Epithelial cell of esophagus (primary cell): ENCODE results near the gene ZDHHC17.
"Not testable (repeated sequence)": the region's sequence is repeated elsewhere in the genome, so short reads cannot be mapped to it uniquely, and the experiment has no call there.

Source experiments
- DNase-seq: peaks from one replicate; pipeline ENCODE4 v3.0.0; 2010; ENCODE audit warnings: low read depth
- H3K4me3 ChIP-seq: 2 replicates; pipeline ENCODE4 v1.5.1; 2011; ENCODE audit warnings: mild to moderate bottlenecking, low read length, control low read depth
- TF ChIP-seq, protein P1 (sequence below): IDR thresholded peaks from 2 replicates; pipeline ENCODE4 v1.5.1; 2011; ENCODE audit warnings: low read depth, mild to moderate bottlenecking, low read length, control low read depth, inconsistent platforms; ENCODE audit not compliant: insufficient read depth; ENCODE audit errors: missing control alignments

Gene ZDHHC17

DNA sequence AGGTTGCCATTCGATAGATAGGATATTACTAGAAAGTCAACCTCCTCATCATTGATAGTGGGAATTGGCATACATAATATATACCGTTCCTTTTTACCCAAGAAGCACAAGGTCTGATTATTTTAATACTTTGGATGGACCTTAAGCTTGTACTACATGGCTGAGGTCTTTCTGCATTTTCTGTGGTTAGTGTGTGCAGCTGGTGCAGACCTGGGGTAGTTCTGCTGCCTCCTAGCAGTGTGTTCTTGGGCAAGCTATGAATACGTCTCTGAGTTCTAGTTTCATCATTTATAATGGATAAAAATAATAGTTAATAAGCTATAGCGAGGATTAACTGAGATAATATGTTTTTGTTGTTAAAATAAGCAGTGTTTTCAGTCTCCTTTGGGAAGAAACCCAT is 2.2 kb downstream of the ZDHHC17 start:
- H3K4me3 ChIP-seq = no peak overlapping the region
- TF ChIP-seq, protein P1, sequence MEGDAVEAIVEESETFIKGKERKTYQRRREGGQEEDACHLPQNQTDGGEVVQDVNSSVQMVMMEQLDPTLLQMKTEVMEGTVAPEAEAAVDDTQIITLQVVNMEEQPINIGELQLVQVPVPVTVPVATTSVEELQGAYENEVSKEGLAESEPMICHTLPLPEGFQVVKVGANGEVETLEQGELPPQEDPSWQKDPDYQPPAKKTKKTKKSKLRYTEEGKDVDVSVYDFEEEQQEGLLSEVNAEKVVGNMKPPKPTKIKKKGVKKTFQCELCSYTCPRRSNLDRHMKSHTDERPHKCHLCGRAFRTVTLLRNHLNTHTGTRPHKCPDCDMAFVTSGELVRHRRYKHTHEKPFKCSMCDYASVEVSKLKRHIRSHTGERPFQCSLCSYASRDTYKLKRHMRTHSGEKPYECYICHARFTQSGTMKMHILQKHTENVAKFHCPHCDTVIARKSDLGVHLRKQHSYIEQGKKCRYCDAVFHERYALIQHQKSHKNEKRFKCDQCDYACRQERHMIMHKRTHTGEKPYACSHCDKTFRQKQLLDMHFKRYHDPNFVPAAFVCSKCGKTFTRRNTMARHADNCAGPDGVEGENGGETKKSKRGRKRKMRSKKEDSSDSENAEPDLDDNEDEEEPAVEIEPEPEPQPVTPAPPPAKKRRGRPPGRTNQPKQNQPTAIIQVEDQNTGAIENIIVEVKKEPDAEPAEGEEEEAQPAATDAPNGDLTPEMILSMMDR = no peak
- DNase-seq = no peak

DNA sequence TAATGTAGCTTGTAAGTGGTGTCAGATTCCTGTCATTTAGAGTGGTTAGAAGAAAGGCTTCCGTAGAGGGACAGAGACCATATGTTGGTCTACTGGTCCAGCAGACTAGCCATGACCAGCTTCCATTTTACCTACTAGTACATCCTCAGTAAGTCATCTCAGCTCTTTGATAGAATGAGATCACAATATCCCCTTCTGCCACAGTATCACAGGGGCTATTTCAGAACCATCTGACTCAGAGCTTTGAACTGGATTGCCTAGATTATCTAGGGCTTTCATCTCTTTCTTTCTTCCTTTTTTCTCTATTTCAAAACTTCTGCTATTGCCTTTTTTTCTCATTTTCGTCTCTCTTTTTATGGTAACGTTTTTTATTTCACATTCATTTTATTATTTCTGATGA is 4.7 kb downstream of the ZDHHC17 start:
- TF ChIP-seq, protein P1 = no peak
- no peak overlapping the region for H3K4me3 ChIP-seq
- DNase-seq = peak; percentile 8

DNA sequence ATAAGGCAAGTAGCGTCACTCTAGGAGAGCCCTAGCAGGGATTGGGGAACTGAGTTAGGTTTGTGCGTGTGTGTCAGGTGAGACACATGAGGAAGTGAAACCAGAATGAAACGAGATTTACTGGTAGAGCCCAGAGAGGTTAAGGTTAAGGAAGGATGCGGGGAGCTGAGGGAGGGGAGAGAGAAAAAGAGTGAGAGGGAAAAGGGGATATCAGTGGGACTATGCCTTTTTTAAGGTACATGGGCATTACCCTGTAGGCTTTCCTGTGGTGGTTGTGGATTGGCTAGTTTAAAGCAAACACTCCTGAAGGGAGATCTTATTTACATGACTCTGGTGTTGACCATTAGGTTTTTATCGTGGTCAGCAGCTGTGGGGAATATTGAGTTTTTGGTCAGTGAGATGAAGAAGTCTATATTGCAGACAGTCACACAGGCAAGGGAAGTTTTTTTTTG is 13.9 kb downstream of the ZDHHC17 start:
- TF ChIP-seq, protein P1 = no peak
- peak; percentile 10 for DNase-seq
- H3K4me3 ChIP-seq = no peak overlapping the region

DNA sequence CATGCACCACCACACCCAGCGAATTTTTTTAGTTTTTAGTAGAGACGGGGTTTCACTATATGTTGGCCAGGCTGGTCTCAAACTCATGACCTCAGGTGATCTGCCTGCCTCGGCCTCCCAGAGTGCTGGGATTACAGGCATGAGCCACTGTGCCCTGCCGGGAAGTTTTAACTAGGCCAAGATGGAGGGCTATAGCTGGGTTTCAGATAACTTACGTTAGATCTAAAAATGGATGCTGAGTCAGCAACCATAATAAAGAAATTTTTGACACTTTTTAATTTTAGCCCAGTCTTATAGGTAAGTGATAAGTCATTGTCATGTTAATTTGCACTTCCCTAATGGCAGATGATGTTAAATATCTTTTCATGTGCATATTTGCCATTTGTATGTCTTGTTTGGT is 14.4 kb downstream of the ZDHHC17 start:
- H3K4me3 ChIP-seq = no peak overlapping the region
- no peak for DNase-seq
- TF ChIP-seq, protein P1 = no peak

DNA sequence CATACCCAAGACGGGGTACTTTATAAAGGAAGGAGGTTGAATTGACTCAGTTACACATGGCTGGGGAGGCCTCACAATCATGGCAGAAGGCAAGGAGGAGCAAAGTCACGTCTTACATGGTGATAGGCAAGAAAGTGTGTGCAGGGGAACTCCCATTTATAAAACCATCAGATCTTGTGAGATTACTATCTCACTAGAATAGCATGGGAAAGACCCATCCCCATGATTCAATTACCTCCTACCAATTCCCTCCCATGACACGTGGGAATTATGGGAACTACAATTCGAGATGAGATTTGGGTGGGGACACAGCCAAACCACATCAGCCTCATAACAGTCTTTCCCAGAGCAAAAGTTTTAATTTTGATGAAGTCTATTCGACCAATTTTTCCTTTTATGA is 15.4 kb downstream of the ZDHHC17 start:
- H3K4me3 ChIP-seq, DNase-seq: not testable (repeated sequence)

DNA sequence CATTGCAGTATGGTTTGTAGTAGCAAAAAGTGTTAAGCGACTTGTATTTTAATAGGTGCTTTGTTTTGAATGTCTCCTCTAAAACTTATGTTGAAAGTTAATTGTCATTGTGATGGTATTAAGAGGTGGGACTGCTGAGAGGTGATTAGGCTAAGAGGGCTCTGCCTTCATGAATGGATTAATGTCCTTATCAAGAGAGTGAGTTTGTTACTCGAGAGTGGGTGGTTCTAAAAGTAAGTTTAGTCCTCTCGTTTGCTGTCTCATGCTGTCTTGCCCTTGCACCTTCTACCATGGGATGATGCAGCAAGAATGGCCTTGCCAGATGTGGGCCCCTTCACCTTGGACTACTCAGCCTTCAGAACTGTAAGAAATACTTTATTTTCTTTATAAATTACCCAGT is 17.4 kb downstream of the ZDHHC17 start:
- DNase-seq = no peak

DNA sequence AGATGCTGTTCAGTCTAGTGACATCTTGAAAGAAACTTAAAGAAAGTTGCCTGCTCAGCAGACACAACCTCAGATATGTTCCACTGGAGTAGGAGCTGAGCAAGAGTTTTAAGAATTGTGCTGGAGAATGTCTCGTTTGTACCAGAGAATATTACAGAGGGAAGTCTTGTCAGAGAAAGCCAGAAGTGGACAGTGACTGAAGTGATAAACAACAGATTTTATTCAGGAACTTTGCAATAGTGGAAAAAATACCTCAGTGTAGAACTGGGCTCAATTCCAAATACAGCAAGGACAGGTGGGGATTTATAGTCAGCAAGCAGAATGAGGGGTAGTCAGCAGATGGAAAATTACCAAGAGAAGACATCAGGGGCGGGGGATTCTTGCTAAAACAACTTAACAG is 18.6 kb downstream of the ZDHHC17 start:
- DNase-seq = no peak
- H3K4me3 ChIP-seq = no peak overlapping the region
- TF ChIP-seq, protein P1 = no peak

More for the DNA sequence above, 17.4 kb downstream of the ZDHHC17 start:
- no peak overlapping the region for H3K4me3 ChIP-seq
- TF ChIP-seq, protein P1 = no peak

DNA sequence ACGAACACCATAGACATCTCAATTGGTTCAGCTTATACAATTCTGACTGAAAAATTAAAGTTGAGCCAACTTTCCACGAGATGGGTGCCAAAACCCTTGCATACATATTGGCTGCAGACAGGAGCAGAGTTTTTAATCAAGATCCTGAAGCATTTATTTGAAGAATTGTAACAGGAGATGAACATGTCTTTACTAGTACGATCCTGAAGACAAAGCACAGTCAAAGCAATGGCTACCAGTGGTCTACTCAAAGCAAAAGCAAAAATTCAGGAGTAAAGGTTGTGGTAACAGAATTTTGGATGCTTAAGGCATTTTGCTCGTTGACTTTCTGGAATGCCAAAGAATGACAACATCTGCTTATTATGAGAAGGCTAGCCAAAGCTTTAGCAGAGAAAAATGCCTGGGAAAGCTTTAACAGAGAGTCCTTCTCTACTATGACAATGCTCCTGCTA is 20.7 kb downstream of the ZDHHC17 start:
- DNase-seq = peak; percentile 27
- H3K4me3 ChIP-seq = no peak overlapping the region
- TF ChIP-seq, protein P1 = no peak
